Aorta (tissue), 5 donors: Measurements from ENCODE around the gene WDR6. TPM values are rescaled to one million over a fixed set of nuclear protein-coding genes. Genes with fewer than 3 reads are reported as not detected.
A peak's percentile ranks its signal among the peaks of the same experiment; 100 is the strongest.

ENCODE experiments used
- ATAC-seq: fragments of 200-7000 bp; cut with Tn5 transposase; one replicate; pipeline ENCODE4 v1.9.1; 2022; ENCODE audit warnings: moderate library complexity; ENCODE audit not compliant: low FRiP score
- DNase-seq, 2 donors: peaks; one replicate each; pipeline ENCODE4 v3.0.0-alpha.2; 2020
- H3K27ac ChIP-seq, 2 donors: one replicate each; pipeline ENCODE4 v1.5.1; 2013; ENCODE audit warnings: low read length in 2 of 2, mild to moderate bottlenecking in 2 of 2, moderate library complexity in 2 of 2, control low read depth in 1 of 2, inconsistent platforms in 1 of 2, low read depth in 1 of 2
- H3K27me3 ChIP-seq, 2 donors: one replicate each; pipeline ENCODE4 v1.6.1; 2013; ENCODE audit warnings: control low read depth in 1 of 2, low read length in 1 of 2, mild to moderate bottlenecking in 1 of 2, moderate library complexity in 1 of 2; ENCODE audit not compliant: insufficient read depth in 2 of 2, control insufficient read depth in 1 of 2
- H3K36me3 ChIP-seq, 2 donors: one replicate each; pipeline ENCODE4 v1.6.1; 2013; ENCODE audit warnings: control low read depth in 1 of 2, low read length in 1 of 2, mild to moderate bottlenecking in 1 of 2; ENCODE audit not compliant: insufficient read depth in 2 of 2, control insufficient read depth in 1 of 2
- H3K4me1 ChIP-seq, 2 donors: one replicate each; pipeline ENCODE4 v1.6.1; 2013; ENCODE audit warnings: low read length in 2 of 2, control low read depth in 1 of 2, mild to moderate bottlenecking in 1 of 2, moderate library complexity in 1 of 2; ENCODE audit not compliant: insufficient read depth in 2 of 2, control insufficient read depth in 1 of 2
- H3K4me3 ChIP-seq, 2 donors: one replicate each; pipeline ENCODE4 v1.5.1; 2013; ENCODE audit warnings: low read length in 2 of 2, control low read depth in 1 of 2, mild to moderate bottlenecking in 1 of 2
- H3K9me3 ChIP-seq: one replicate; pipeline ENCODE4 v1.6.1; 2013; ENCODE audit warnings: mild to moderate bottlenecking, low read length; ENCODE audit not compliant: control insufficient read depth
- WGBS, 2 donors: extraction: QIAGEN DNeasy Blood & Tissue Kit; methylation state at CpG; one replicate each; pipeline ENCODE4 v1.1.7; 2013; 5-methylcytosine and 5-hydroxymethylcytosine counted together
- intact Hi-C, 2 donors: fragments of 100-400 bp; cut with DNase I; formaldehyde crosslinking; loops; one replicate each; pipeline versions ENCODE4 v1.14.2 to v1.15.0; 2022
- polyA plus RNA-seq, 2 donors: library from polyadenylated mRNA; stranded (reverse); fragments of 200-250 nt; gene quantifications; one replicate each; pipeline ENCODE4 v1.2.3, GENCODE V29; 2013
- total RNA-seq, 2 donors: library from RNA; stranded (reverse); fragmentation: NEBNext Ultra II Directional; extraction: Animal tissue kit (Norgen Biotek cat#: 25700); gene quantifications; one replicate each; pipeline ENCODE4 v1.2.1, GENCODE V29; 2021
- donor health status: healthy with polysubstance abuse.
- donor health status: Bipolar disorder and iron deficiency.
- donor health status: DM: no; HTN: no; CAD: no.
- donor health status: DM: no; HTN: no; CAD: no.
- donor health status: DM: yes; HTN: yes; CAD: no.

Gene WDR6
- total and polyA plus RNA-seq, 4 donors: 24.0 to 232 (median 135) TPM

GRCh38 chr3:48970586-48970985 is 36.6 kb upstream of the WDR6 start:
- 96 to 98% methylated on average over 6 of the region's 6 CpGs for WGBS, 2 donors

GRCh38 chr3:48974076-48974864 is 32.9 kb upstream of the WDR6 start:
- no peak for ATAC-seq
- Histone ChIP-seq H3K4me1 (no peaks in the 10 kb centered on the region), H3K4me3 (no peak overlapping the region), H3K27me3 (no peaks in the 10 kb centered on the region), H3K9me3 (no peaks in the 10 kb centered on the region), H3K27ac (no peak overlapping the region), H3K36me3 (peaks cover 9 to 18% of the 10 kb centered on the region in 2 donors)
- intact Hi-C loops: no loop called here
- peak in 1 of 2 donors; percentile 14 for DNase-seq
- WGBS, 2 donors: 91 to 92% methylated on average over 10 of the region's 10 CpGs

More at GRCh38 chr3:48970586-48970985, 36.6 kb upstream of the WDR6 start:
- no peaks in the 10 kb centered on the region for H3K4me1 ChIP-seq
- H3K4me3 ChIP-seq: no peak overlapping the region
- DNase-seq (no peak), ATAC-seq (no peak)
- no peak overlapping the region for H3K27ac ChIP-seq
- no peaks in the 10 kb centered on the region for H3K9me3 ChIP-seq
- intact Hi-C loops: no loop called here
- H3K27me3 ChIP-seq: no peaks in the 10 kb centered on the region
- peaks cover 6 to 14% of the 10 kb centered on the region in 2 donors for H3K36me3 ChIP-seq

GRCh38 chr3:48979451-48979850 is 27.7 kb upstream of the WDR6 start:
- Histone ChIP-seq H3K4me1 (no peaks in the 10 kb centered on the region), H3K27ac (no peak overlapping the region), H3K4me3 (no peak overlapping the region), H3K27me3 (no peaks in the 10 kb centered on the region), H3K9me3 (no peaks in the 10 kb centered on the region), H3K36me3 (peaks cover 3 to 19% of the 10 kb centered on the region in 2 donors)
- WGBS, 2 donors: 92% methylated on average over 3 of the region's 3 CpGs
- no peak for ATAC-seq
- intact Hi-C loops: no loop called here
- DNase-seq: peak in 1 of 2 donors; percentile 58

GRCh38 chr3:48980295-48980694 is 26.9 kb upstream of the WDR6 start:
- intact Hi-C loops: no loop called here
- Histone ChIP-seq H3K27ac (no peak overlapping the region), H3K4me1 (no peaks in the 10 kb centered on the region), H3K4me3 (no peak overlapping the region), H3K36me3 (peaks cover 3 to 16% of the 10 kb centered on the region in 2 donors), H3K9me3 (no peaks in the 10 kb centered on the region), H3K27me3 (no peaks in the 10 kb centered on the region)
- 93 to 95% methylated on average over 4 of the region's 4 CpGs for WGBS, 2 donors
- no peak for ATAC-seq
- DNase-seq: peak in 1 of 2 donors; percentile 34

GRCh38 chr3:48982016-48982415 is 25.2 kb upstream of the WDR6 start:
- Histone ChIP-seq H3K27ac (no peak overlapping the region), H3K4me1 (no peaks in the 10 kb centered on the region), H3K27me3 (no peaks in the 10 kb centered on the region), H3K4me3 (no peak overlapping the region), H3K9me3 (no peaks in the 10 kb centered on the region), H3K36me3 (peaks cover 6 to 15% of the 10 kb centered on the region in 2 donors)
- intact Hi-C loops: no loop called here
- DNase-seq: no peak
- no peak for ATAC-seq

GRCh38 chr3:48982686-48983085 is 24.5 kb upstream of the WDR6 start:
- Histone ChIP-seq H3K9me3 (no peaks in the 10 kb centered on the region), H3K27ac (no peak overlapping the region), H3K4me3 (no peak overlapping the region), H3K4me1 (no peaks in the 10 kb centered on the region), H3K36me3 (peaks cover 6 to 15% of the 10 kb centered on the region in 2 donors), H3K27me3 (no peaks in the 10 kb centered on the region)
- ATAC-seq (no peak), DNase-seq (peak in 1 of 2 donors; percentile 21)
- intact Hi-C loops: no loop called here
- 71 to 74% methylated on average over 5 of the region's 5 CpGs for WGBS, 2 donors

GRCh38 chr3:48983096-48983495 is 24.1 kb upstream of the WDR6 start:
- Histone ChIP-seq H3K4me1 (no peaks in the 10 kb centered on the region), H3K27me3 (no peaks in the 10 kb centered on the region), H3K36me3 (peaks cover 6 to 15% of the 10 kb centered on the region in 2 donors), H3K4me3 (no peak overlapping the region), H3K27ac (no peak overlapping the region), H3K9me3 (no peaks in the 10 kb centered on the region)
- DNase-seq: peak in 1 of 2 donors; percentile 61
- ATAC-seq: no peak
- WGBS, 2 donors: 94 to 96% methylated on average over 4 of the region's 4 CpGs
- intact Hi-C loops: no loop called here

GRCh38 chr3:48984663-48985062 is 22.5 kb upstream of the WDR6 start:
- H3K4me3 ChIP-seq: no peak overlapping the region
- no peaks in the 10 kb centered on the region for H3K4me1 ChIP-seq
- ATAC-seq: no peak
- intact Hi-C loops: loop anchor here in 1 of 2 donors (5.0 kb wide), 1 partner anchor 38 kb away; the partner anchor contains the start of gene NDUFAF3
- DNase-seq: peak in 1 of 2 donors; percentile 5
- no peaks in the 10 kb centered on the region for H3K9me3 ChIP-seq
- H3K27me3 ChIP-seq: no peaks in the 10 kb centered on the region
- H3K27ac ChIP-seq: no peak overlapping the region
- H3K36me3 ChIP-seq: peaks cover 3 to 12% of the 10 kb centered on the region in 2 donors

- intact Hi-C loops: loop anchor here in 1 of 2 donors (5.0 kb wide), 1 partner anchor 36 kb away; the partner anchor contains the start of gene NDUFAF3
- no peak overlapping the region for H3K27ac ChIP-seq
- no peak for ATAC-seq
- H3K4me1 ChIP-seq: no peaks in the 10 kb centered on the region
- WGBS, 2 donors: 85 to 86% methylated on average over 7 of the region's 7 CpGs
- H3K9me3 ChIP-seq: no peaks in the 10 kb centered on the region
- peaks cover 3 to 5% of the 10 kb centered on the region in 2 donors for H3K36me3 ChIP-seq
- no peak overlapping the region for H3K4me3 ChIP-seq
- DNase-seq: peak; percentile 11 to 12
- H3K27me3 ChIP-seq: no peaks in the 10 kb centered on the region
Measured at GRCh38 chr3:48985831-48986376, 21.3 kb upstream of the WDR6 start.
